ENCODE measurements around the gene TRIM9.

- TF ChIP-seq BHLHE40 (IDR thresholded peaks at IDR 0.05; ENCODE audit: borderline replicate concordance) (no peak), SP1 (IDR thresholded peaks at IDR 0.05) (no peak), FOXA1 (IDR thresholded peaks at IDR 0.05) (no peak), HDGF (IDR thresholded peaks at IDR 0.05; ENCODE audit: borderline replicate concordance) (no peak), SUZ12 (IDR thresholded peaks at IDR 0.05) (no peak), FOXM1 (IDR thresholded peaks at IDR 0.05; ENCODE audit: borderline replicate concordance) (no peak), ELF4 (IDR thresholded peaks at IDR 0.05) (no peak), PKNOX1 (IDR thresholded peaks at IDR 0.05) (no peak)
Measured at GRCh38 chr14:51096870-51097269, 2.0 kb upstream of the TRIM9 start.
